ENCODE measurements around the gene SFXN3.

GRCh38 chr10:101070098-101070497 is 39.1 kb downstream of the SFXN3 start:
- TF ChIP-seq CTCF (IDR thresholded peaks at IDR 0.05; ENCODE audit: poor library complexity) (no peak), EZH2phosphoT487 (IDR thresholded peaks at IDR 0.05; ENCODE audit: low read depth, severe bottlenecking, unreplicated experiment) (no peak), EZH2 (IDR thresholded peaks at IDR 0.05; ENCODE audit: borderline replicate concordance) (no peak)
